NCI-H2196 treated with DMSO at 0.1 percent for 48 hours (cell line): ENCODE results near the gene IQCN.

Experiments
- DNase-seq: peaks from one replicate; lab custom pipeline; 2025; ENCODE audit not compliant: unreplicated experiment; lab: John Stamatoyannopoulos, UW

Gene IQCN

GRCh38 chr19:18232540-18233223, 41.6 kb downstream of the IQCN start:
- peak; percentile 28 for DNase-seq

GRCh38 chr19:18231775-18232174, 42.5 kb downstream of the IQCN start:
- no peak for DNase-seq

- no peak for DNase-seq
Measured at GRCh38 chr19:18230941-18231734, 43.1 kb downstream of the IQCN start.

- no peak for DNase-seq
Measured at GRCh38 chr19:18229915-18230314, 44.3 kb downstream of the IQCN start.

GRCh38 chr19:18229474-18229873, 44.8 kb downstream of the IQCN start:
- DNase-seq = no peak

GRCh38 chr19:18227781-18228271, 46.4 kb downstream of the IQCN start:
- no peak for DNase-seq

- DNase-seq = no peak
Measured at GRCh38 chr19:18226956-18227780, 47.1 kb downstream of the IQCN start.

GRCh38 chr19:18225702-18226468, 48.4 kb downstream of the IQCN start, which contains the start of gene PDE4C:
Gene PDE4C, minus strand, starts transcription at chr19:18226438. Its CDS starts 23 bp downstream, at chr19:18226415.
- no peak for DNase-seq

GRCh38 chr19:18225355-18225701, 48.9 kb downstream of the IQCN start:
- DNase-seq = no peak

GRCh38 chr19:18224525-18225354, 49.5 kb downstream of the IQCN start:
- DNase-seq = peak; percentile 95

GRCh38 chr19:18223860-18224524, 50.3 kb downstream of the IQCN start:
- peak; percentile 59 for DNase-seq

- DNase-seq = no peak
Measured at GRCh38 chr19:18221815-18222725, 52.2 kb downstream of the IQCN start.

GRCh38 chr19:18220632-18221275, 53.5 kb downstream of the IQCN start:
- DNase-seq = no peak

GRCh38 chr19:18219911-18220631, 54.2 kb downstream of the IQCN start:
- DNase-seq = no peak

GRCh38 chr19:18218600-18218999, 55.7 kb downstream of the IQCN start:
- DNase-seq = no peak

GRCh38 chr19:18218159-18218558, 56.1 kb downstream of the IQCN start:
- DNase-seq = no peak

GRCh38 chr19:18216789-18217188, 57.5 kb downstream of the IQCN start:
- DNase-seq = no peak
